ENCODE data around the gene LRRC58.
"Not testable (repeated sequence)": the region's sequence is repeated elsewhere in the genome, so short reads cannot be mapped to it uniquely, and the experiment has no call there.

The LRRC58 gene

GRCh38 chr3:120348991-120349854, at the start of gene LRRC58:
Gene LRRC58 (minus strand): TSS chr3:120349354. CDS start chr3:120349243, 111 bp downstream.
- peak; percentile 88 for DNase-seq (ENCODE audit: low spot score)

DNA sequence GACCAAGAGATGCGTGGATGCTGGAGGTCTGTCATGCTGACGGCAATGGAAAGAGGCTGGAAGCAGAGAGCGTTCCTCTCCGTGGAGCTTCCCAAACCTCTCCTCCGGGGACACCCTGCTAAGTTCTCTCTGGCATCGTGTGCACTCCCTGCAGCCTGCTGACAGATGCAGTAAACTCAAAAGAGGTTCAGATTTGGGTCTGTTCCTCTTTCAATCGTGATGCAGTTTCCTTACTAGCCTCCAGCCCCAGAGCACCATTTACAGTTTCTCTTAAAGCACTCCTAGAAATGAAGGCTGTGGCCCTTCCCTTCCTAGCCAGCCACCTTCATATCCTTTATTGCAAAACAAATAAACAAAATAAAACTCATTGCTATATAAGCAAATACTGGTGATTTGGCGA, 47.3 kb upstream of the LRRC58 start:
- DNase-seq (ENCODE audit: low spot score) = no peak

DNA sequence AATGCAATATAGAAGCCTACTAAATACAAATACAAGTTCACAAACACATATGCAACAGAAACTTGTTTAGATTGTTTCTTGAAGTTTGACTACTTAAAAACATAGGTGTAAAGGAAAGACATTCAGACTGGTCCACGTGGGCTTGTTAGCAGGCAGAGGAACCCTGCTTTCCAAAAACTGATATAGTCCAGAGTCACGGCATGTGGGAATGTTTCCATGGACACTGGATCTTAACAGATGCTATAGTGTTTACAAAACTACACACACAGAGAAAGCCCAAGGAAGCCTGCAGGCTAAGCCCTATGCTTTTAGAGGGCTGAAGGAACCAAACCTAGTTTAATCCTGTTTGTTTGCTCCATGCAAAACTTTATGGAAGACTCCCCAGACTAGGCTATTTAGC, 45.2 kb upstream of the LRRC58 start:
- no peak for DNase-seq (ENCODE audit: low spot score)

DNA sequence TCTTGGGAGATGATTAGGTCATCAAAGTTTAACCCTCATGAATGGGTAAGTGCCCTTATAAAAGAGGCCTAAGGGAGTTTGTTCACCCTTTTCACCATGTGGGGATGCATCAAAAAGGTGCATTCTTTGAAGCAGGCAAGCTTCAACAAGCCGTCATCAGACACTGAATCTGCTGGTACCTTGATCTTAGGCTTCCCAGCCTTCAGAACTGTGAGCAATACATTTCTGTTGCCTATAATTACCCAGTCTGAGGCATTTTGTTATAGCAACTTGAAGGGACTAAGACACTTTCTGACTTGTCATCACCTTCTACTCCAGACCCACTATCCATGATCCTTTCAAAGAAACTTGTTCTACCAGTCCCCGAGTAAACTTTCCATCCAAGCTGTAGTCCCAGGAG, 44.6 kb upstream of the LRRC58 start:
- no peak for DNase-seq (ENCODE audit: low spot score)

DNA sequence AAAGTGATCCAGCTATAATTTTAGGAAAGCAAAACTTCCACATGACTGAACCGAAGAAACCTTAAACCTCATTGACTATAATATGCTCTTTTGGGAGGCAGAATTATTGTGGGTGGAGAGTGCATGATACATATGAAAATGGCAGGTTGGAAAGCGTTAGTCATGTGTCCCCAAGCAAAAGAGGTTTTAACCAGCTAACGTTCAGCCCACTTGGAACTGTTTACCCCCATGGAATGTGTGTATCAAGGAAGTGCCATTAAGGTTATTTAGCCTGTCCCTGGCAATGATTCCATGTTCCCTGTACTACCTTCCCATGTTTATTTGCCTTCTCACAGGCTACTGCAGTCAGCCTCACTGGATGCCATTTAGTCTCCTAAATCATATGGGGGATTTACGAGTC, 44.1 kb upstream of the LRRC58 start:
- no peak for DNase-seq (ENCODE audit: low spot score)

- no peak for DNase-seq (ENCODE audit: low spot score)
Observed at GRCh38 chr3:120382941-120383447, 33.8 kb upstream of the LRRC58 start.

GRCh38 chr3:120381503-120381902, 32.3 kb upstream of the LRRC58 start:
- DNase-seq (ENCODE audit: low spot score) = no peak

- DNase-seq (ENCODE audit: low spot score) = not testable (repeated sequence)
Observed at GRCh38 chr3:120377948-120378347, 28.8 kb upstream of the LRRC58 start.

GRCh38 chr3:120370463-120370862, 21.3 kb upstream of the LRRC58 start:
- DNase-seq (ENCODE audit: low spot score) = no peak

DNA sequence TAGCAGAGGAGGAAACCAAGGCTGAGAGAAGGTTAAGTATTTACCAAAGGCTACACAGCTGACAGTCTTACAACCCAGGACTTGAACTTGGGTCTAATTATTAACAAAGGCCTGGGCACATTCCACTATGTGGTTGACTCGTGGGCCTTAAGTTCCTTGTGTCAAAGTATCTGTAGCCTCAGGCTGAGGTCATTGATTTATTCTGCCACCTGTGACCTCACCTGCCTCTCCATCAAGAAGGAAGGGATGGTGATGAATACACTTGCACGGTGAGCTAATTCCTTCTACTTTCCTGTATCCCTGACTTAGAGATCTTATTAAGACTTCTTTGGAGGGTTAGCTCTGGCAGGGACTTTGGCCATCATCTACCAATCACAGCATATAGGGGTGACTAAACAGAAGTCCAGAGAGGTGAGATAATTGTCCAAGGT, 19.9 kb upstream of the LRRC58 start:
- no peak for DNase-seq (ENCODE audit: low spot score)

- DNase-seq (ENCODE audit: low spot score) = no peak
Observed at GRCh38 chr3:120368172-120368571, 19.0 kb upstream of the LRRC58 start.

- DNase-seq (ENCODE audit: low spot score) = no peak
Observed at GRCh38 chr3:120364821-120365220, 15.7 kb upstream of the LRRC58 start.

- no peak for DNase-seq (ENCODE audit: low spot score)
Observed at GRCh38 chr3:120364101-120364500, 14.9 kb upstream of the LRRC58 start.

- DNase-seq (ENCODE audit: low spot score) = no peak
Observed at GRCh38 chr3:120357807-120358206, 8.7 kb upstream of the LRRC58 start.

GRCh38 chr3:120355486-120355885, 6.3 kb upstream of the LRRC58 start:
- no peak for DNase-seq (ENCODE audit: low spot score)

- no peak for DNase-seq (ENCODE audit: low spot score)
Observed at GRCh38 chr3:120353463-120353862, 4.3 kb upstream of the LRRC58 start.

DNA sequence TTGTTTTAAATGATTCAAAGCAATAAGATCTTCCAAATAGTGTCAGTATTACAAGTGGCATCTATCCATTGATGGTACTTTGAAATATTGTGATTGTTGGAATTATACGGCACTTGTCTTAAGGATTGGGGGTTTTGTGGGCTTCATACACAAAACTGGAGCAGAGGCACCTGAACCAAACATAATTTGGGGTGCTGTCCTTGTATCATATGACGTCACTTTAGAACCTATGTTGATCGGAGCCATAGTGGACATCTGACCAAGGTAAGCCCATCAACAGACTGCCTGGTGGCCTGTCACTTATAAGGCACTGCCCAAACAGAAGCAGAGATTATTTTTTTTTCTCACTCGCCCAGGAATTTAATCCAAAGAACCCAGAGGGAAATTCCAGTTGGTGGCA, 2.9 kb upstream of the LRRC58 start:
- DNase-seq (ENCODE audit: low spot score) = no peak

DNA sequence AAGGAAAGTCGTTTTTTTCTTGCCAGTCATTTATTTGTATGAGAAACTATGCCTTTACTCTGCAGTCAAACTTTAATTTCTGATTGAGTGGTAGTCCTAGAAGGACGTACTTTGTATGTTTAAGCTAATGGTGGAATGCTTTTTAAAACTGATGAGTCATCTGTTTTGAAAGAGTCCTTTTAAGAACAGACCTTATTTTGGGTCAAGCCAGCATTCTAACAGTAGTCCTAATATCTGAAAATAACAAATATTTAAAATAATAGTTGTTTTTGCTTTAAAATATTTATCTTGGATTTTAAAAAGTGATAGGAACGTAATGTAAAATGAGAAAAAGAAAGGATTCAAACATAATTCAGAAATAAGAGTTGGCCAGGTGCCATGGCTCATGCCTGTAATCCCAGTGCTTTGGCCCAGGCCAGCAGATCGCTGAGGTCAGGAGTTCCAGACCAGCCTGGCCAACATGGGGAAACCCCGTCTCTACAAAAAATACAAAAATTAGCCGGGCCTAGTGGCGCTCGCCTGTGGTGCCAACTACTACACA, 1.3 kb upstream of the LRRC58 start:
- no peak for DNase-seq (ENCODE audit: low spot score)

DNA sequence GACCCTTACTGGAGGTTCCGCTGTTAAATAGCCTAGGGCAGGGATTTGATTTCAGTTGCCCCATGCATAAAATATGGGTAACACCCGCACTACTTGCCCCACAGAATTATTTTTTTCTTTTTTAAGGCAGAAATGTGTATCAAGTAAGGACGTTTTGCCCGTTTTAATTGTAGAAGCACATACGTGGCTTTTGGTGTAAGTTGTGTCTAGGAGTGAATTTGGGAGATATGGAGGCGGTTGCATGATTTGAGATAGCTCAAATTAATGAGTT, 636 bp upstream of the LRRC58 start:
- DNase-seq (ENCODE audit: low spot score) = no peak

DNA sequence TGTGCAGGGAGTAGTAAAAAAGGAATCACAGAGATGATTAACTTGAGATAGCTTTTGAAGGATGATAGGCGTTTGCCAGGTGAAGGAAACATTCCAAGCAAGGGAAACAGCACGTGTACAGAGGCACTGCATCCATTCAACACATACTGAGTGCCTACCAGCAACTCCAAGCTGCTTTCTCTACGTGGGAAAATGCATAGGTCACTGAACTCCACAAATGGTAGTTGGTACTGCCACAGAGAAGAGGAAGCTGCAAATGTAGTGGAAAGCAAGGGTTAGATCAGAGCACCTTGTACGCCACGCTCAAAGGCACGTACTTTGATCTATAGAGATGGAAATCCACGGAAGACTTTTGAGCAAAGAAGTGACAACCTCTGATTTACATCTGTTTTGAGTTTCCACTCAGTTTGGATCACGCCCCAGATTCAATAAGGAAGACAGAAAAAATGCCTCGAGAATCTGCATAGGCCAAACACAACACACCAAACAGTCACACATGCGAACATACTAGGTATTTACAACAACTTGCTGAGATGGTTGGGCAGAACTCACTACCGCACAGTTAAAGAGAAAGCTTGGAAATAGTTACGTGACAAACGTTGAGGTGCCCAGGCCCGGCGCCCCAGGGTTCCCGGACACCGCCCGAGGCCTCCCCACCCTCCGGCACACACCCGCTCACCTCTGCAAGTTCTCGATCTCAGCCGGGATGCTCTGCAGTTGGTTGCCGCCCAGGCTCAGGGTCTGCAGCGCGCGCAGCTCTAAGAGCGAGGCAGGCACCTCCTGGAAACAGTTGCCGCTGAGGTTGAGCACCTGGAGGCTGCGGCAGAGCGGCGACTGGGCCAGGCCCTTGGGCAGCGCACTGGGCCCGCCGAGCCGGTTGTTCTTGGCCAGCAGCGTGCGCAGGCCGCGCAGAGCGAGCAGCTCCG, 826 bp downstream of the LRRC58 start:
- DNase-seq (ENCODE audit: low spot score) = peak; percentile 59

- DNase-seq (ENCODE audit: low spot score) = peak; percentile 64
Observed at GRCh38 chr3:120344349-120344748, 4.8 kb downstream of the LRRC58 start.

DNA sequence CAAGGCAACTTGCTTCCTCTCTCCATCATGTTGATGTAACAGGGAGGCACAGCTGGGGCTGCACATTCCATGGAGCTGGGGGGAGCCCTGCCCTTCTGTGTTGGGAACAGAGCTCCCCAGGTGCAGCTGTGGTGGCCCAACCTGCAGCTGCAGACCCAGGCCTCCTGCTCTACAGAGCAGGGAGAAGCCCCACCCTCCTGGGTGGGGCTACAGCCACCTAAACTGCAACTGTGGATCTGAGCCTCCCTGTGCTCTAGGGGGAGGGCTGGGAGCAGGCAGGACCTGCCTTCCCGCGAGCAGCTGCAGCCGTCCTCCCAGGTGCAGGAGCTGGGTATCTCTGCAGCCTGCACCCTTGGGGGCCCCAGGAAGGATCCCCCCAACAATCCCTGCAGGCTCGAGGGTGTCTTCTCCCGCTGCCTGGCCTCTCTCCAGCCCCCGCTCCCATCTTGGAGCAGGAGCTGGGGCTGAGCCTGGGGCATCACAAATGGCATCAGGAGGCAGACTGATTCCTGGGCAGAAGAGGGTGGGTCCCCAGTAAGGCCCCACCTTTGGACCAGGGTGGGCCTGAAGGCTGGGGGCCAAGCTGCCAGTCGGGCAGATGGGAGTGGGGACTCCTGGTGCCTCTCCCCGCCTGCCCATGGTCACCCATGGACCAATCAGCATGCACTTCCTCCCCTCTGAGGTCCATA, 7.4 kb downstream of the LRRC58 start:
- no peak for DNase-seq (ENCODE audit: low spot score)

Measured in CD4-positive, alpha-beta T cell treated with Interleukin-15 for 4 hours (primary cell).